Measurements from ENCODE around the gene PDGFA.

GRCh38 chr7:467856-468545 is 51.6 kb downstream of the PDGFA start:
- no peak for TF ChIP-seq CEBPB (IDR thresholded peaks at IDR 0.05)
- no peak for TF ChIP-seq YY1 (IDR thresholded peaks at IDR 0.05; ENCODE audit: low read depth)
- TF ChIP-seq, protein P1, sequence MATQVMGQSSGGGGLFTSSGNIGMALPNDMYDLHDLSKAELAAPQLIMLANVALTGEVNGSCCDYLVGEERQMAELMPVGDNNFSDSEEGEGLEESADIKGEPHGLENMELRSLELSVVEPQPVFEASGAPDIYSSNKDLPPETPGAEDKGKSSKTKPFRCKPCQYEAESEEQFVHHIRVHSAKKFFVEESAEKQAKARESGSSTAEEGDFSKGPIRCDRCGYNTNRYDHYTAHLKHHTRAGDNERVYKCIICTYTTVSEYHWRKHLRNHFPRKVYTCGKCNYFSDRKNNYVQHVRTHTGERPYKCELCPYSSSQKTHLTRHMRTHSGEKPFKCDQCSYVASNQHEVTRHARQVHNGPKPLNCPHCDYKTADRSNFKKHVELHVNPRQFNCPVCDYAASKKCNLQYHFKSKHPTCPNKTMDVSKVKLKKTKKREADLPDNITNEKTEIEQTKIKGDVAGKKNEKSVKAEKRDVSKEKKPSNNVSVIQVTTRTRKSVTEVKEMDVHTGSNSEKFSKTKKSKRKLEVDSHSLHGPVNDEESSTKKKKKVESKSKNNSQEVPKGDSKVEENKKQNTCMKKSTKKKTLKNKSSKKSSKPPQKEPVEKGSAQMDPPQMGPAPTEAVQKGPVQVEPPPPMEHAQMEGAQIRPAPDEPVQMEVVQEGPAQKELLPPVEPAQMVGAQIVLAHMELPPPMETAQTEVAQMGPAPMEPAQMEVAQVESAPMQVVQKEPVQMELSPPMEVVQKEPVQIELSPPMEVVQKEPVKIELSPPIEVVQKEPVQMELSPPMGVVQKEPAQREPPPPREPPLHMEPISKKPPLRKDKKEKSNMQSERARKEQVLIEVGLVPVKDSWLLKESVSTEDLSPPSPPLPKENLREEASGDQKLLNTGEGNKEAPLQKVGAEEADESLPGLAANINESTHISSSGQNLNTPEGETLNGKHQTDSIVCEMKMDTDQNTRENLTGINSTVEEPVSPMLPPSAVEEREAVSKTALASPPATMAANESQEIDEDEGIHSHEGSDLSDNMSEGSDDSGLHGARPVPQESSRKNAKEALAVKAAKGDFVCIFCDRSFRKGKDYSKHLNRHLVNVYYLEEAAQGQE (IDR thresholded peaks at IDR 0.05; ENCODE audit: low read depth): no peak
- no peak for TF ChIP-seq EGR1 (IDR thresholded peaks at IDR 0.05)
- TF ChIP-seq, protein P2, sequence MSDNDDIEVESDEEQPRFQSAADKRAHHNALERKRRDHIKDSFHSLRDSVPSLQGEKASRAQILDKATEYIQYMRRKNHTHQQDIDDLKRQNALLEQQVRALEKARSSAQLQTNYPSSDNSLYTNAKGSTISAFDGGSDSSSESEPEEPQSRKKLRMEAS (IDR thresholded peaks at IDR 0.05): no peak
- no peak for TF ChIP-seq EP300 (IDR thresholded peaks at IDR 0.05; ENCODE audit: borderline replicate concordance)
- no peak for TF ChIP-seq TAF1 (IDR thresholded peaks at IDR 0.05; ENCODE audit: low read depth)
- no peak for TF ChIP-seq TEAD4 (IDR thresholded peaks at IDR 0.05)
- TF ChIP-seq RAD21 (IDR thresholded peaks at IDR 0.05; ENCODE audit: low read depth): no peak
- TF ChIP-seq ZBTB7A (IDR thresholded peaks at IDR 0.05; ENCODE audit: low read depth): no peak

All from Ishikawa (cell line).